HG02840 (cell line): Measurements from ENCODE around the gene ZFAND2B.

ENCODE experiments used
- ATAC-seq: cut with Tn5 transposase; IDR thresholded peaks from one replicate; pipeline ENCODE4 v1.9.1; 2021; ENCODE audit warnings: mild to moderate bottlenecking, moderate library complexity, moderate number of reproducible peaks; ENCODE audit not compliant: unreplicated experiment, low FRiP score

ZFAND2B gene

DNA sequence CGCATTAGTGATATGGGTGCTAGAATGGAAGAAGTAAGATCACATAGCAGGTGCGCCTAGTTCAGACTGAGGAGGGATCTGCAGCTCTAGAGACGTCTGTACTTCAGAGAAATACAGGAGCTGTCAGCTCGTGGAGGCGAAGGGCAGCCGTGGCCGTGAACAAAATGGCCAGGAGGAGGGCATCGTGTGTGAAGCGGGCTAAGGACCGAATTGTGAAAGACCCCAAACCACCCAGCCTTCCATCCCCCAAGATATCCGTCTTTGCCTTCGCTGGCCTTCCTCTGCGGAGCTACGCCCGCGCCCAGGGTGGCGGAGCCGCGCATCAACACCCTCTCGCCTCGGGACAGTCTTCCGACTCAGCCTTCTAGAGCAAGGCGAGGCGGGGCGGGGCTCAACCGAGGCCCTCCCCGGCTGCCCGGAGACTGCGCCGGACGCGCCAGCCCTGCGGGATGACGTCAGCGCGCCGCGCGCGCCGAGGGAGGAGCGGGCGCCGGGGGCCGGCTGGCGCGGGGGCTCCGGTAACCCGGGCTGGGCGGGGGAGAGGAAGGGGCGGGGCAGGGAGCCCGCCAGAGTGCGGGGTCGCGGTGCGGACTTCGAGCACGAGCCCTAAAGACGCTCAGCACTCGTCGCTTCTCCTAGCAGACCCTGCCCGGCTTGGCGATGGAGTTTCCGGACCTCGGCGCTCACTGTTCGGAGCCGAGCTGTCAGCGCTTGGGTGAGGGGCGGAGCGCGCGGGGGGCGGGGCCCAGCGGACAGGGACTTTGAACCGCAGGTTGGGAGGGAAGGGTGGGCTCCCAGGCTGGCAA is at the start of gene ZFAND2B:
Gene ZFAND2B (plus strand): TSS at position 455 of the 806 bp plus-strand sequence. CDS start 206 bp downstream, at position 661.
- ATAC-seq: peak; percentile 93

GRCh38 chr2:219157396-219157795 is 49.2 kb upstream of the ZFAND2B start:
- ATAC-seq: no peak

DNA sequence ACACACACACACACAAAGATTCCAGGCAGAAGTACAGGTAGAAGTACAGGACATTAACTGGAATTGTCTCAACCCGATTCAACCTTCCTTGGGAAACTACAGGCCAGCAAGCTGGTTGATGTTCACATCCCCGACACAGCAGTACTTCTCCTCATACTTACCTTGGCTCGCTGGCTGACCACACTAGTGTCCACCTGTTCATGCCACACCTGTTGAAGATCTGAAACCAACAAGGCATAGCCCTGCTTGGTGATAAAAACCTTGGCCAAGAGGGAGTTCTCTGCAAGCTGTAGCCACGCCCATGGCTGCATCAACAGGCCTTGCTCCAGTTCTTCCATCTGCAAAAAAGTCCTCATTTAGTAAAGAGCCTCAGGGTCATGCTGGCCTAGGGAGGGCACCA is 48.6 kb upstream of the ZFAND2B start:
- ATAC-seq: no peak

DNA sequence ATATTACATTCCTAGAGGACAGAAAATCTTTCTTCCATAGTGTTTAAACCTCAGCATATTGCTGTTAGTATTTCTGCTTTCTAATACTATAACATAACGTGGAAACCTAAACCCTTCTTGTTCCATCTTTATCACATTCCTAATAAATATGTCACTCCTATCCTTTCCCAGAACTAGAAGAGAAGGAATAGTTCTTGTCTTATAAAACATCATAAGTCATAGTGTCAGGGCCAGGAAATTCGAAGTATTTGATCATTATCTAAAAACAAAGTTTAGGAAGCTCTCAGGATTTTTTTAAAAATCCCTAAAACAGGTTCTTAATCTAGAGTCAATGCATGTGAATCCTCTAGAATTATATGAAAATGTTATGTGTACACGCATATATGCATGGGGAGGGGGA is 48.0 kb upstream of the ZFAND2B start:
- no peak for ATAC-seq

- no peak for ATAC-seq
Measured at GRCh38 chr2:219159771-219160185, 46.8 kb upstream of the ZFAND2B start.

DNA sequence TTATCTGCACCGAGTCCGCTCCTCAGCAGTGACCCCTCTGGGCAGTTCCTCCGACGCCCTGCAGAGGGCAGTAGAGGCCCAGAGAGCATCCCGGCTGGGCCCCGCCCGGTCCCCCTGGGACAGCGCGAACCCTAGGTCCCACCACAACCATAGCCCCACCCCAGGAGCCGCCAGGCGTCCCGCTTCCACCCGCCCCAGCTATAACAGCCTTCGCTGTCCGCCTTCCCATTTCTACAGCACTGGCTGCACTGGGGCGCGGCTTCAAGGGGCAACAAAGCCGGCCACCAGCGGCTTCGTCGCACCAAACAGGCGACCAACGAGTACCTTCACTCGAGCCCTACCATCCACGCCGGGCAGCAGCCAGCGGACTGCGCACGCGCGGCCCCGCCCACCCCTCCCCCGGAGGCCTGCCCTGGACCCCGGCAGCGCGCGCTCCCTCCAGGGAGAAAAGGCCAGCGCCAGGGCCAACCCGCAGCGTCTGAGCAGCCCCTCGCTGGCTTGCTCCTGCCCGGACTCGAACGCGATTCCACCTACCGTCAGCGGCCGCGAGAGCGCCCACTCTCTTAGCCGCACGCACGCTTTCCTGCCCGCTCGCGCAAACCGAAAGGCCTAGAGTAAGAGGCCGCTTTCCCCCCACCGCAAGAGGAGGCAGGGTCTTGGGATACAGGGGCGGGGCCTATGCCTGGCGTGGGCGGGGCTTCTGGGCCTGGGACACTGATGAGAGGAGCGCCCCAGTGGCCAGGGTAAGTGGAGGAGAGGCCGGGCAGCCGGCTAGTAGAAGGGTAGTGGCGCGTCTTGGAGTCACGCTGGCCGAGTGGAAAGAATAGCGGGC is 46.2 kb upstream of the ZFAND2B start, which contains the start of gene NHEJ1:
Gene NHEJ1 (minus strand): TSS at position 630 of the 832 bp plus-strand sequence. CDS start 2,453 bp downstream, outside the sequence.
- peak; percentile 90 for ATAC-seq

DNA sequence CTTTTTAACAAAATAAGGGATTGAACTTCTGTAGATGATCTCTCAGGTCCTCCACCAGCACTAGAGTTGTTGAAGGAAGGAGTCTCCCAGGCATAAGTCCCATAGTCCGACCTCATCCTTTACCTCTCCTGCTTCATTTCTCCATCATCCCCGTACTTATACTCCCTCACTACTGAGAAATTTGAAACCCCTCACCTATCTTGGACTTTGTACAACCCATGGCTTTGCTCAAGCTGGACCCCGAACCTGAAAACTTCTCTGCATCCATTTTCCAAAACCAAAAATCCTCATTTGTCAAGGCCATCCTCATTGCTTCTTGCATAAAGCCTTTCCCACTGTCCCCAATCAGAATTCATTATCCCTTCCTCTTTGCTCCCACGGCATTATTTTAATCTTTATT is 45.5 kb upstream of the ZFAND2B start:
- no peak for ATAC-seq

GRCh38 chr2:219163156-219163555 is 43.4 kb upstream of the ZFAND2B start:
- no peak for ATAC-seq

- no peak for ATAC-seq
Measured at GRCh38 chr2:219165058-219165911, 41.3 kb upstream of the ZFAND2B start.

GRCh38 chr2:219167997-219168396 is 38.6 kb upstream of the ZFAND2B start:
- no peak for ATAC-seq

DNA sequence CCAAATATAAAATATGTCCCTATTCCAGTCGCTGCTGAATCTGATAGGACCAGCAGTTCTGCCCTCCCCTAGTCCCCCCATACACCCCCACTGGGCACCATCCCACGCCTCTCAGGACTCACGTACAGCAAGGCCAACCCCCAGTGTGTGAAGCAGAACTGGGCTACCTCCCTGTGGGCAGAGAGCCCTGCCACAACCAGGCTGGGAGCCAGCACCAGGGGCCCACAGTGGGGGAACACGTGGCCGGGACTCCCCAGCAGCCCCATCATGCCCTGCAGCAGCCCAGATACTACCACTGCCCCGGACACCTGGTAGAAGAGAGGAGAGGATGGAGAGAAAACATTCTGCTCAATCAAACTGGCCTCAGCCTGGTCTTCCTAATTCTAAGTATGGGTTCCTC is 38.1 kb upstream of the ZFAND2B start:
- ATAC-seq: no peak

DNA sequence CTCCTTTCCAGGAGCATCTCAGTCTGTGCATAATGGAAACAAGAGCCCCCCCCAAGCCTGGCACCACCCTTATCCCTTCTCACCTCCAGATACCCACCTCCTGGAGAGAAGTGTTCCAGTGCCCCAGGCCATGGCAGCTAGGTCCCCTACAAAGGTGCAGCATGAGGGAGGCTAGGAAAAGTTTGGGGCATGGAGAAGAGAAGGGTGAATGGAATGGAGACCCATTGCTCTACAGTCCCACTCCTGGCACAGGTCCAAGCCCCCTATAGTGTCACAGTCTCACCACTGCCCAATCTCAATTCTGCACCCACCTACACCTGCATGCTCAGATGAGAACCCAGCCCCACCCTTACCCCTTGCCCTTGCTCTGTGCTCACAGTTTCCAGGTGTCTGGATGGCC is 37.6 kb upstream of the ZFAND2B start:
- ATAC-seq: no peak

- ATAC-seq: no peak
Measured at GRCh38 chr2:219169930-219170654, 36.5 kb upstream of the ZFAND2B start, which contains the start of gene SLC23A3. SLC23A3 (minus strand) TSS chr2:219170029; CDS start chr2:219169984, 45 bp downstream.

DNA sequence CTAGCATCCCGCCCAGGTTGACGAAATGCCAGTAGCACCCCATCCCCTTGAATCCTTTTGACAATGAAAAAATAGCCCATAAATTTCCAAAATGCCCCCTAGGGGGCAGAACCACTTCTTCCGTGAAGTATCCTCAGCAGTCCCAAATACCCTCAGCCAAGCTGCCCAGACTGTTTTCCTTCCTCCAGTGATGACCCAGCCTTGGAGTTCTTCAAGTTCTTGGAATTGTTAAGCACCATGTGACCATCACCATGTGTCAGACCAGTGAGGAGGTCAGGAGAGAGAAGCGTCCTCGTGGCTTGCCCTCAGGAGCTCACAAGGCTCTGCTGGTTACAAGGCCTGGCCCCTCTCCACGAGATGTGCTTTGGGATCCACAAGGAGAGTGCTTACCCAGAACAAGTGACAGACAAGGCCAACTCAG is 35.3 kb upstream of the ZFAND2B start:
- ATAC-seq: no peak

DNA sequence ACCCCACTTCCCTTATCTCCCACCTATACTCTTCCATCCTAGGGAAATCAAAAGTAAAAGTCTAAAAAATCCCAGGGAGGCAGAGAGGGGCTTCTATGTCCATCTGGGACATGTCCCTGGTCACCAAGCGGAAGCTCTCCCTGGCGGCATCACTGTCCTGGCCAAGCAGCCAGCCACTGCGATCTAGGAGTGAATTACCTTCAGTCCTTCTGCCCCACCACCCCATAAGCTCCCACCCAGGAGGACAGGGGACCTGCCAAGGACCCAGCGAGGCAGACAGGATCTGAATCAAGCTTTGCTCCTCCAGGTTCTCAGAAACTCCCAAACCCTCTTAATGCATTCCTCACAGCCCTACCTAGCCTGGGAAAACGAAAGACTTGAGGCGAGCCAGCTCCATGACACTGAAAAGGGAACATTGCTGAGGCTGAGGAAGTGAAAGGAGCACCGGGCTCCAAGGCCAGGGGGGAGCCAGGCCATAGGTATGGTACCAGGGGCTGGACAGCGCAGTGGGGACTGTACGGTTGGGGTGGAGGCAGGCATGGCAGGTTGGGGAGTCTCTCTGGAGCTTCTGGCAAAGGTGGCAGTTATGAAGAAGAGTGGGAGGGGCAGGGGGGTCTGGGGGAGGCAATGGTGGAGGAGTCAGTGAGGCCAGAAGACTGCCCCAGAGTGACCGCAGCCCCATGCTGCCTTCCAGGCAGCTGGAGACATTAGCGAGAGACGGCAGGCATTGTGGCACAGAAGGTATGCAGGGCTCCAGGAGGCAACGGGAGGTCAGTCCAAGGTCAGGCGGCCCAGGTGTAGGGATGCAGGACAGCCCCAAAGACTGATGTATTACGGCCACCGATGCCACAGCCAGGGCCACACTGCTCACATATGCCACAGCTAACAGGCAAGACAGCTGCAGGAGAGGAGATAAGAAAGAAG is 34.1 kb upstream of the ZFAND2B start:
- no peak for ATAC-seq

GRCh38 chr2:219173176-219173575 is 33.4 kb upstream of the ZFAND2B start:
- ATAC-seq: no peak

DNA sequence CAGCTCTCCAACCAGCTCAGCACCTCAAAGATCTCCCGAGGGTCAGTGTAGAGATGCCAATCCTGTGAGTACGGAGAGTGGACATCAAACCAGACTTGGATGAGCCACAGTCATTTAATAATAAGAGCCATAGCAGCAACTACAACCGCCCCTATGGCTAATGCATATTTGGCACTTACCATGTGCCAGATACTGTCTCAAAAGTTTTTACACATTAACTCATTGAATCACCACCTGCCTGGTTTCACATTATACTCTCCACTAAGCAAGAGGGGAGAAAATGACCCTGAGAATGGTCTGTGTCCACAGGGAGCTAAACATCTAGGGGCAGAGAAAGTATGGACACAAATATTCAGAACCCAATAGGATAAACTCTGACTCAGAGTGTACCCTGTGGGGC is 32.4 kb upstream of the ZFAND2B start:
- no peak for ATAC-seq

GRCh38 chr2:219174801-219175200 is 31.8 kb upstream of the ZFAND2B start:
- no peak for ATAC-seq

DNA sequence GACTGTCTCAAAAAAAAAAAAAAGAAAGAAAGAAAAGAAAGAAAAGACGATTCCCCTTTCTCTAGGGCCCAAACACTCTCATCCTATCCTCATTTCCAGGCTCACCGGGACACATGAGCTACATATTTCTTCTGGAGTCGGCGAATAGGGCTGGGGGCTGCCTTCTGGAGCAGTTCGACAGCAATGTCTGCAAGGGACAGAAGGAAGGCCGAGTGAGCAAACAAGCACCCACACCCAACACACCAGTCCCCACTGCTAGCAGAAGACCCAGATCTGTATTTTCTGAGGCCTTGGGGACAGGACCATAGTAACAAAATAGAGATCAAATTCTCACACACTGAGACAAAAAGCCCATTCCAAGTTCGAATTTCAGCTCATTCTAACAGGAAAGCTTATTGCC is 31.1 kb upstream of the ZFAND2B start:
- no peak for ATAC-seq
